AG10803 (cell line): ENCODE results near the gene PPM1H.

Source experiments
- DNase-seq: peaks from one replicate; pipeline ENCODE4 v3.0.0; 2010; ENCODE audit warnings: low read depth
- H3K4me3 ChIP-seq: 2 replicates; pipeline ENCODE4 v1.5.1; 2011; ENCODE audit warnings: mild to moderate bottlenecking, low read length, control low read depth
- CTCF ChIP-seq: conservative IDR thresholded peaks from 2 replicates; pipeline ENCODE4 v1.5.1; 2011; ENCODE audit warnings: mild to moderate bottlenecking, low read length, control low read depth, inconsistent platforms

The PPM1H gene

GRCh38 chr12:62720661-62721330 lies 214.2 kb downstream of the PPM1H start:
- peak; percentile 92 for DNase-seq
- TF ChIP-seq CTCF: no peak
- H3K4me3 ChIP-seq: no peak overlapping the region

GRCh38 chr12:62720025-62720424 lies 214.9 kb downstream of the PPM1H start:
- no peak overlapping the region for H3K4me3 ChIP-seq
- DNase-seq: no peak
- no peak for TF ChIP-seq CTCF

GRCh38 chr12:62718762-62719426 lies 216.1 kb downstream of the PPM1H start:
- no peak overlapping the region for H3K4me3 ChIP-seq
- no peak for DNase-seq
- TF ChIP-seq CTCF: no peak

GRCh38 chr12:62717643-62718042 lies 217.3 kb downstream of the PPM1H start:
- no peak for TF ChIP-seq CTCF
- DNase-seq: no peak
- no peak overlapping the region for H3K4me3 ChIP-seq

GRCh38 chr12:62716866-62717525 lies 218.0 kb downstream of the PPM1H start:
- no peak overlapping the region for H3K4me3 ChIP-seq
- no peak for DNase-seq
- no peak for TF ChIP-seq CTCF

GRCh38 chr12:62716037-62716436 lies 218.9 kb downstream of the PPM1H start:
- no peak overlapping the region for H3K4me3 ChIP-seq
- TF ChIP-seq CTCF: no peak
- DNase-seq: no peak
